ENCODE measurements around the gene TBX21. TPM values are rescaled to one million over a fixed set of nuclear protein-coding genes. Genes with fewer than 3 reads are reported as not detected.
"Not testable (repeated sequence)": the region's sequence is repeated elsewhere in the genome, so short reads cannot be mapped to it uniquely, and the experiment has no call there.

The TBX21 gene
- total and polyA plus RNA-seq, 2 of the 4 experiments (the other 2 are of a cell fraction), result not detected

- H3K27me3 ChIP-seq (ENCODE audit: control insufficient read depth, insufficient read depth, low read length), result peaks cover 55% of the 10 kb centered on the region
- in situ Hi-C loops (cut with MboI; ENCODE audit: low sequenced_read_pairs); H3K4me1 ChIP-seq (ENCODE audit: control insufficient read depth, insufficient read depth, low read length); H2BK120ac ChIP-seq (ENCODE audit: low read depth, low read length); POLR2A ChIA-PET (ENCODE audit: unreplicated experiment); H4K91ac ChIP-seq (ENCODE audit: insufficient read depth, low read depth, low read length); H2AFZ ChIP-seq (replicated peaks; ENCODE audit: low read length, poor library complexity); DNase-seq; H4K8ac ChIP-seq (ENCODE audit: low read depth in 2 of 2, low read length in 2 of 2); H2BK20ac ChIP-seq (ENCODE audit: low read depth, low read length); ATAC-seq (ENCODE audit: low read depth); H3K4me3 ChIP-seq (ENCODE audit: insufficient read depth, low read depth, low read length); H3K9ac ChIP-seq (ENCODE audit: low read depth, low read length); dilution Hi-C loops (cut with HindIII; ENCODE audit: low sequenced_read_pairs, unreplicated experiment); H3K27ac ChIP-seq (ENCODE audit: insufficient read depth, low read length); BruUV-seq (replicated peaks); H2BK5ac ChIP-seq (ENCODE audit: low read depth, low read length, poor library complexity, severe bottlenecking); H4K20me1 ChIP-seq (ENCODE audit: insufficient read depth, low read length); H3K18ac ChIP-seq (ENCODE audit: low read depth, low read length); H2BK15ac ChIP-seq (ENCODE audit: low read depth, low read length); H2AK9ac ChIP-seq (replicated peaks; ENCODE audit: low read depth, low read length, poor library complexity); H2AK5ac ChIP-seq (ENCODE audit: low read depth, low read length); H3K9me1 ChIP-seq (ENCODE audit: insufficient read depth, low read length); H3K14ac ChIP-seq (replicated peaks; ENCODE audit: low read depth, low read length); H3K23ac ChIP-seq (ENCODE audit: low read depth, low read length); H3K56ac ChIP-seq (ENCODE audit: extremely low read depth, insufficient read depth, low read length); H3K4me2 ChIP-seq (ENCODE audit: low read depth, low read length); H3K79me1 ChIP-seq (ENCODE audit: low read depth in 1 of 2, low read length in 2 of 2); CTCF ChIA-PET; H3K36me3 ChIP-seq (ENCODE audit: control insufficient read depth, insufficient read depth, low read length); H4K5ac ChIP-seq (ENCODE audit: low read depth, low read length); H3K4ac ChIP-seq (ENCODE audit: low read depth, low read length): not testable (repeated sequence)
- intact Hi-C loops (cut with micrococcal nuclease), result loop anchor here (10.0 kb wide), 1 partner anchor 49 kb away; no protein-coding TSS in a partner anchor
- H3K9me3 ChIP-seq (ENCODE audit: control insufficient read depth, insufficient read depth, low read length), result peaks cover 11% of the 10 kb centered on the region
- no CpG with 5 or more reads among the region's 9 CpGs for WGBS, 2 experiments (ENCODE audit: extremely low coverage in 2 of 2, insufficient read length in 1 of 2)
These were observed 40.6 kb downstream of the TBX21 start for GRCh38 chr17:47773649-47774048.

Data from IMR-90 (cell line).